Left kidney (tissue), 1 donor: ENCODE measurements around the gene TP53BP1. TPM values are rescaled to one million over a fixed set of nuclear protein-coding genes. Genes with fewer than 3 reads are reported as not detected.

Source experiments
- polyA plus RNA-seq: library from polyadenylated mRNA; unstranded; fragments of 120-200 nt; gene quantifications from one replicate; pipeline ENCODE4 v1.2.1, GENCODE V29; 2013; ENCODE audit not compliant: insufficient read length

The TP53BP1 gene
- polyA plus RNA-seq, 1 donor, result 110 TPM

Other genes with a start within 250 kb of the TP53BP1 start
- gene TGM5, start 226.2 kb downstream of the TP53BP1 start, polyA plus RNA-seq, result not detected
- gene TGM7, start 190.9 kb downstream of the TP53BP1 start, polyA plus RNA-seq, result not detected
- gene LCMT2, start 162.6 kb downstream of the TP53BP1 start, polyA plus RNA-seq, result 12.9 TPM
- 36.0 TPM for gene ZSCAN29, start 122.1 kb downstream of the TP53BP1 start, polyA plus RNA-seq
- 29.7 TPM for gene TUBGCP4, start 122.1 kb downstream of the TP53BP1 start, polyA plus RNA-seq
- 9.3 TPM for gene MAP1A, start 24.5 kb upstream of the TP53BP1 start, polyA plus RNA-seq
- 37.2 TPM for gene PPIP5K1, start 97.1 kb upstream of the TP53BP1 start, polyA plus RNA-seq
- gene CKMT1B, start 100.9 kb upstream of the TP53BP1 start, polyA plus RNA-seq, result 3.4 TPM
- gene STRC, start 125.6 kb upstream of the TP53BP1 start, polyA plus RNA-seq, result 1.8 TPM
- 11.9 TPM for gene CATSPER2, start 155.7 kb upstream of the TP53BP1 start, polyA plus RNA-seq
- 2.5 TPM for gene CKMT1A, start 200.7 kb upstream of the TP53BP1 start, polyA plus RNA-seq